ENCODE data around the gene FAM13A.

Gene FAM13A

DNA sequence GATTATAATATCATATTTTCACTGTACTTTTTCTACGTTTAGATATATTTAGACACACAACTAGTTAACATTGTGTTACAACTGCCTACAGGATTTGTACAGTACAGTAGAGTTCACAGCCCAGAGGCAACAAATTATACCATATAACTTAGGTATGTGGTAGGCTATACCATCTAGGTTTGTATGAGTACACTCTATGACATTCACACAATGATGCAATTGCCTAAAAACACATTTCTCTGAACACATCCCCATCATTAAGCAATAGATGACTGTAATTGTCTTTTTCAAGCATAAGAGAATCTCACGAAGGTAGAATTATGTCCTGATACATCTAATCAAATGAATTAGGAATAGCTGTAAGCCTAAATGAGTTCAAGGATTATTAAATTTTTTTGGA lies 42.0 kb upstream of the FAM13A start:
- Histone ChIP-seq H3K27ac (ENCODE audit: poor library complexity, severe bottlenecking) (no peak overlapping the region), H3K4me1 (ENCODE audit: insufficient read depth, poor library complexity, severe bottlenecking) (no peaks in the 10 kb centered on the region)
- no peak for DNase-seq (ENCODE audit: low spot score)

DNA sequence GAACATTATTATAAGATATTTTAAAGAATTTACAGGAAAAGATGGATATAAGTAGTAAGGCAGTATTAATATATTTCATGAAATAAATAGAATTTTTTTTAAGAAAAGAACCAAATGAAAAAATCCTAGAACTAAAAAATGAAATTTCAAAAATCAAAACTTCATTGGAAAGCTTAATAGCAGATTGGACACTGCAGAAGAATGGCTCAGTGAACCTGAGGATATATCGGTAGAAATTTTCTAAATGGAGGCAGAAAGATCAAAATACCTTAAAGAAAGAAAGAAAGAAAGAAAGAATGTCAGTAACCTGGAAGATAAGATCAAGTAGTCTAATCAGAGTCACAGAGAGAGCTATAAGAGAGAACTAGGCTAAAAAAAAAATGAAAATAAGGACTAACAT lies 21.3 kb upstream of the FAM13A start:
- TF ChIP-seq, protein P1, sequence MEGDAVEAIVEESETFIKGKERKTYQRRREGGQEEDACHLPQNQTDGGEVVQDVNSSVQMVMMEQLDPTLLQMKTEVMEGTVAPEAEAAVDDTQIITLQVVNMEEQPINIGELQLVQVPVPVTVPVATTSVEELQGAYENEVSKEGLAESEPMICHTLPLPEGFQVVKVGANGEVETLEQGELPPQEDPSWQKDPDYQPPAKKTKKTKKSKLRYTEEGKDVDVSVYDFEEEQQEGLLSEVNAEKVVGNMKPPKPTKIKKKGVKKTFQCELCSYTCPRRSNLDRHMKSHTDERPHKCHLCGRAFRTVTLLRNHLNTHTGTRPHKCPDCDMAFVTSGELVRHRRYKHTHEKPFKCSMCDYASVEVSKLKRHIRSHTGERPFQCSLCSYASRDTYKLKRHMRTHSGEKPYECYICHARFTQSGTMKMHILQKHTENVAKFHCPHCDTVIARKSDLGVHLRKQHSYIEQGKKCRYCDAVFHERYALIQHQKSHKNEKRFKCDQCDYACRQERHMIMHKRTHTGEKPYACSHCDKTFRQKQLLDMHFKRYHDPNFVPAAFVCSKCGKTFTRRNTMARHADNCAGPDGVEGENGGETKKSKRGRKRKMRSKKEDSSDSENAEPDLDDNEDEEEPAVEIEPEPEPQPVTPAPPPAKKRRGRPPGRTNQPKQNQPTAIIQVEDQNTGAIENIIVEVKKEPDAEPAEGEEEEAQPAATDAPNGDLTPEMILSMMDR (IDR thresholded peaks at IDR 0.05; ENCODE audit: poor library complexity, severe bottlenecking): no peak
- no peak overlapping the region for H3K27ac ChIP-seq (ENCODE audit: poor library complexity, severe bottlenecking)
- no peaks in the 10 kb centered on the region for H3K36me3 ChIP-seq (ENCODE audit: low read depth)
- no peaks in the 10 kb centered on the region for H3K4me1 ChIP-seq (ENCODE audit: insufficient read depth, poor library complexity, severe bottlenecking)
- DNase-seq (ENCODE audit: low spot score) (no peak), ATAC-seq (ENCODE audit: low read depth) (no peak)
- no peaks in the 10 kb centered on the region for H3K27me3 ChIP-seq (ENCODE audit: insufficient read depth, poor library complexity, severe bottlenecking)
- H3K4me3 ChIP-seq (ENCODE audit: severe bottlenecking): no peak overlapping the region
- H3K9me3 ChIP-seq (ENCODE audit: severe bottlenecking): peaks cover 5% of the 10 kb centered on the region

More for the DNA sequence above, 42.0 kb upstream of the FAM13A start:
- TF ChIP-seq, protein P1 (IDR thresholded peaks at IDR 0.05; ENCODE audit: poor library complexity, severe bottlenecking): no peak
- H3K4me3 ChIP-seq (ENCODE audit: severe bottlenecking): no peak overlapping the region
- no peaks in the 10 kb centered on the region for H3K9me3 ChIP-seq (ENCODE audit: severe bottlenecking)
- no peaks in the 10 kb centered on the region for H3K27me3 ChIP-seq (ENCODE audit: insufficient read depth, poor library complexity, severe bottlenecking)
- no peak for ATAC-seq (ENCODE audit: low read depth)
- H3K36me3 ChIP-seq (ENCODE audit: low read depth): no peaks in the 10 kb centered on the region

DNA sequence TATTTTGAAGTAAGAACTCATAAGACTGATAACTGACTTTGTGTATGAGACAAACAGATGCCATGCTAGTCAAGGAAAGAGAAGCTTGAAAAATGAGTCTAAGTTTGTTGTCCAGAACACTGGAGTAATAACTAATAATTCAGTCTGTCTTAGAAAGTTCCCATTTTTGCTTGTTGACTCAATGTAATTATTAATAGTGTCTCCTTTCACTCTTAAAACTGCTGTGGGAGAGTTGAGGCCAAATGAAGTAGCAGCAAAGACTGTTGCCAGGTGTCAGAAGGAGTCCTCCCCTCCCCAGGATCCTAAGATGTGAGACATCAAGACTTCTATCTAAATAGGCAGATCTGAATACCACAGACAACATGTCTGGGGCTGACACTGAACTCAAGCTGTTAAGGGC lies 20.8 kb upstream of the FAM13A start:
- H3K9me3 ChIP-seq (ENCODE audit: severe bottlenecking): peaks cover 5% of the 10 kb centered on the region
- no peak for DNase-seq (ENCODE audit: low spot score)
- H3K4me3 ChIP-seq (ENCODE audit: severe bottlenecking): no peak overlapping the region

DNA sequence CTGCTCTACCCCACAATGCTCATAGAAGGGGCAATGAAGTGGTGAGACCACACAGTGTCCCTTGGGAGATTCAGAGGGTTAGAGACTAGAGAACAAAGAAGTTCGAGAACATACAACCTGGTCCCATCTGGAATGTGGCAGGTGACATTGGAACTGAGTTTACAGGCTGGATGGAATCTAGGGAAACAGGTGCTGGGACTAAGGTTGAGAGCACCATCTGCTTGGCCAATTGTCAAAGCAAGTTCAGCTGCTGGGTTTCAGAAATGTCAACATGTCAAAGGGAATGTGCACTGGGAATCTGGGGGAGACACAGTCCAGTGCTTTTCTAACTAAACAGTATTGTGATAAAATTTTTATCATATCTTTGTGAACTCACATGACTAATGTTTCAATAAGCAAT lies 15.9 kb upstream of the FAM13A start:
- DNase-seq (ENCODE audit: low spot score): no peak

More for the DNA sequence above, 20.8 kb upstream of the FAM13A start:
- no peaks in the 10 kb centered on the region for H3K36me3 ChIP-seq (ENCODE audit: low read depth)
- no peaks in the 10 kb centered on the region for H3K27me3 ChIP-seq (ENCODE audit: insufficient read depth, poor library complexity, severe bottlenecking)
- H3K27ac ChIP-seq (ENCODE audit: poor library complexity, severe bottlenecking): no peak overlapping the region
- TF ChIP-seq, protein P1 (IDR thresholded peaks at IDR 0.05; ENCODE audit: poor library complexity, severe bottlenecking): no peak
- no peak for ATAC-seq (ENCODE audit: low read depth)
- no peaks in the 10 kb centered on the region for H3K4me1 ChIP-seq (ENCODE audit: insufficient read depth, poor library complexity, severe bottlenecking)

DNA sequence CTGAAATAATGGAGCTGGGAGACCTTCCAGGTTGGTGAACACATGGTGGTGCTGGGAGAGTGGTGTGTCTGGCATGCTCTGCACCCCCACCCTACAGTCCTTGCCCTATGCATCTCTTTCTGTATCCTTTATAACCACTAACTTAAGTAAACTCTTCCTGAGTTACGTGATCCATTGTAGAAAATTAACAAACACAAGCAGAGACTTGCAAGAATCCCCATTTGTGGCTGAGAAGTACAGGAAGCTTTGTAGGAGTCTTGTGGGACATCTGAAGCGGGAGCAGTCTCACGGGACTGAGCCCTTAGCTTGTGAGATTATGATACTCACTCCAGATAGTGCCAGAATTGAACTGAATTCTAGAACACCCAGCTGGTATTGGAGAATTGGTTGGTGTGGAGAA lies 14.3 kb upstream of the FAM13A start:
- ATAC-seq (ENCODE audit: low read depth) (no peak), DNase-seq (ENCODE audit: low spot score) (no peak)
- H3K36me3 ChIP-seq (ENCODE audit: low read depth): no peaks in the 10 kb centered on the region
- no peaks in the 10 kb centered on the region for H3K9me3 ChIP-seq (ENCODE audit: severe bottlenecking)
- no peak overlapping the region for H3K27ac ChIP-seq (ENCODE audit: poor library complexity, severe bottlenecking)
- H3K4me1 ChIP-seq (ENCODE audit: insufficient read depth, poor library complexity, severe bottlenecking): no peaks in the 10 kb centered on the region
- no peak overlapping the region for H3K4me3 ChIP-seq (ENCODE audit: severe bottlenecking)
- H3K27me3 ChIP-seq (ENCODE audit: insufficient read depth, poor library complexity, severe bottlenecking): no peaks in the 10 kb centered on the region
- TF ChIP-seq, protein P1 (IDR thresholded peaks at IDR 0.05; ENCODE audit: poor library complexity, severe bottlenecking): no peak

More for the DNA sequence above, 15.9 kb upstream of the FAM13A start:
- Histone ChIP-seq H3K27ac (ENCODE audit: poor library complexity, severe bottlenecking) (no peak overlapping the region), H3K9me3 (ENCODE audit: severe bottlenecking) (no peaks in the 10 kb centered on the region), H3K27me3 (ENCODE audit: insufficient read depth, poor library complexity, severe bottlenecking) (no peaks in the 10 kb centered on the region), H3K4me1 (ENCODE audit: insufficient read depth, poor library complexity, severe bottlenecking) (no peaks in the 10 kb centered on the region), H3K4me3 (ENCODE audit: severe bottlenecking) (no peak overlapping the region), H3K36me3 (ENCODE audit: low read depth) (no peaks in the 10 kb centered on the region)
- TF ChIP-seq, protein P1 (IDR thresholded peaks at IDR 0.05; ENCODE audit: poor library complexity, severe bottlenecking): no peak
- no peak for ATAC-seq (ENCODE audit: low read depth)
